ENCODE data around the gene SLC2A6. TPM values are rescaled to one million over a fixed set of nuclear protein-coding genes. Genes with fewer than 3 reads are reported as not detected.

The SLC2A6 gene
- total RNA-seq, 1 experiment from 2014 or later = 18.7 TPM

GRCh38 chr9:133505901-133506652, 27.2 kb upstream of the SLC2A6 start:
- no peak for TF ChIP-seq CTCF (conservative IDR thresholded peaks at IDR 0.05)
- Histone ChIP-seq H3K27me3 (ENCODE audit: insufficient read depth, low read length) (no peaks in the 10 kb centered on the region), H3K23ac (ENCODE audit: insufficient read length, low read depth, low read length) (no peak overlapping the region), H4K20me1 (ENCODE audit: control insufficient read depth, insufficient read depth, insufficient read length) (peaks cover 3% of the 10 kb centered on the region), H2AFZ (ENCODE audit: low read length) (no peak overlapping the region), H3K23me2 (ENCODE audit: insufficient read length, low read depth, low read length, poor library complexity, severe bottlenecking) (no peaks in the 10 kb centered on the region), H2BK5ac (ENCODE audit: insufficient read length, low read length) (no peak overlapping the region), H3K18ac (ENCODE audit: insufficient read length, low read depth, low read length) (no peak overlapping the region), H4K8ac (replicated peaks; ENCODE audit: insufficient read length, low read depth, low read length) (no peak overlapping the region), H2BK12ac (ENCODE audit: insufficient read length, low read depth, low read length) (no peak overlapping the region), H3K4me1 (ENCODE audit: insufficient read depth, low read length) (peaks cover 2% of the 10 kb centered on the region; the same call in 1 of the 2 replicates), H3K79me2 (ENCODE audit: insufficient read depth, low read length) (no peaks in the 10 kb centered on the region), H3K56ac (ENCODE audit: insufficient read length, low read depth, low read length) (no peak overlapping the region), H2BK120ac (ENCODE audit: low read depth, low read length, poor library complexity, severe bottlenecking) (no peak overlapping the region), H3K9ac (ENCODE audit: extremely low read depth, insufficient read length, low read length) (no peak overlapping the region), H4K5ac (ENCODE audit: insufficient read length, low read depth, low read length) (no peak overlapping the region), H3K27ac (ENCODE audit: insufficient read length, low read depth, low read length) (no peak overlapping the region), H2BK15ac (ENCODE audit: low read depth, low read length) (no peak overlapping the region), H2AK5ac (ENCODE audit: insufficient read length, low read length) (no peak overlapping the region), H3K9me3 (ENCODE audit: control insufficient read depth, low read depth, low read length) (no peaks in the 10 kb centered on the region), H2BK20ac (ENCODE audit: low read depth, low read length, poor library complexity, severe bottlenecking) (no peak overlapping the region), H3K79me1 (ENCODE audit: insufficient read depth, low read depth, low read length, poor library complexity, severe bottlenecking) (no peaks in the 10 kb centered on the region), H3K14ac (ENCODE audit: insufficient read depth, low read length) (no peak overlapping the region), H3K4ac (ENCODE audit: low read depth, low read length) (no peak overlapping the region), H3T11ph (ENCODE audit: low read length) (no peak overlapping the region), H4K91ac (ENCODE audit: insufficient read length, low read depth, low read length) (no peak overlapping the region), H3K4me2 (ENCODE audit: insufficient read depth, insufficient read length, low read length) (no peak overlapping the region)
- peaks cover 0 to 14% (median 4%) of the 10 kb centered on the region in 3 experiments; a peak in 5 of 7 replicates for H3K36me3 Mint-ChIP-seq (ENCODE audit: insufficient read depth in 1 of 3, low read depth in 3 of 3)
- peaks cover 8 to 11% of the 10 kb centered on the region in 2 experiments for H3K4me1 Mint-ChIP-seq
- no peak overlapping the region for H3K27ac Mint-ChIP-seq
- peaks cover 14 to 17% of the 10 kb centered on the region in 2 experiments for H3K9me3 Mint-ChIP-seq
- peaks cover 29% of the 10 kb centered on the region for H3K27me3 Mint-ChIP-seq (ENCODE audit: low read depth)
- no peak for DNase-seq
- no peak overlapping the region for H3K4me3 Mint-ChIP-seq
- no CpG with 5 or more reads among the region's 23 CpGs for WGBS (ENCODE audit: extremely low coverage, insufficient read length, low lambda C conversion rate)
